ENCODE data around the gene GNAT1.

GRCh38 chr3:50246517-50246954 lies 55.1 kb downstream of the GNAT1 start:
- TF ChIP-seq EZH2 (IDR thresholded peaks at IDR 0.05; ENCODE audit: low read depth) (no peak), CTCF (conservative IDR thresholded peaks at IDR 0.05) (peak; percentile 40; the same call in 1 of the 2 replicates)
